Activated T-cell treated with anti-CD3 and anti-CD28 coated beads, Interleukin-2, amount 50 U/mL, for 4 hours (primary cell): ENCODE data around the gene PYURF. TPM values are rescaled to one million over a fixed set of nuclear protein-coding genes. Genes with fewer than 3 reads are reported as not detected.
A peak's percentile ranks its signal among the peaks of the same experiment; 100 is the strongest.
"Not testable (repeated sequence)": the region's sequence is repeated elsewhere in the genome, so short reads cannot be mapped to it uniquely, and the experiment has no call there.

ENCODE experiments used
- ATAC-seq, 2 donors: fragments of 200-7000 bp; cut with Tn5 transposase; one replicate each; pipeline ENCODE4 v1.10.0; 2021
- DNase-seq: peaks from one replicate; pipeline ENCODE4 v3.0.0-alpha.2; 2020
- H3K27me3 Mint-ChIP-seq: one replicate; pipeline ENCODE4 v1.8.0; 2021; ENCODE audit warnings: low read depth, mixed read lengths
- H3K36me3 Mint-ChIP-seq: one replicate; pipeline ENCODE4 v1.8.0; 2022; ENCODE audit warnings: mixed read lengths; ENCODE audit not compliant: insufficient read depth
- H3K4me1 Mint-ChIP-seq: one replicate; pipeline ENCODE4 v1.8.0; 2021; ENCODE audit warnings: low read depth, mixed read lengths
- H3K4me3 Mint-ChIP-seq: one replicate; pipeline ENCODE4 v1.8.0; 2021; ENCODE audit warnings: mild to moderate bottlenecking, moderate library complexity, mixed read lengths
- H3K9me3 Mint-ChIP-seq: one replicate; pipeline ENCODE4 v1.8.0; 2021; ENCODE audit warnings: mixed read lengths
- total RNA-seq, 3 donors: library from RNA; stranded (reverse); gene quantifications; one replicate each; pipeline ENCODE4 v1.2.1, GENCODE V29; 2021

The PYURF gene, protein sequence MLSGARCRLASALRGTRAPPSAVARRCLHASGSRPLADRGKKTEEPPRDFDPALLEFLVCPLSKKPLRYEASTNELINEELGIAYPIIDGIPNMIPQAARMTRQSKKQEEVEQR
- total RNA-seq = 10 to 100 TPM; 71.2 to 73.1 (median 72.9) TPM

DNA sequence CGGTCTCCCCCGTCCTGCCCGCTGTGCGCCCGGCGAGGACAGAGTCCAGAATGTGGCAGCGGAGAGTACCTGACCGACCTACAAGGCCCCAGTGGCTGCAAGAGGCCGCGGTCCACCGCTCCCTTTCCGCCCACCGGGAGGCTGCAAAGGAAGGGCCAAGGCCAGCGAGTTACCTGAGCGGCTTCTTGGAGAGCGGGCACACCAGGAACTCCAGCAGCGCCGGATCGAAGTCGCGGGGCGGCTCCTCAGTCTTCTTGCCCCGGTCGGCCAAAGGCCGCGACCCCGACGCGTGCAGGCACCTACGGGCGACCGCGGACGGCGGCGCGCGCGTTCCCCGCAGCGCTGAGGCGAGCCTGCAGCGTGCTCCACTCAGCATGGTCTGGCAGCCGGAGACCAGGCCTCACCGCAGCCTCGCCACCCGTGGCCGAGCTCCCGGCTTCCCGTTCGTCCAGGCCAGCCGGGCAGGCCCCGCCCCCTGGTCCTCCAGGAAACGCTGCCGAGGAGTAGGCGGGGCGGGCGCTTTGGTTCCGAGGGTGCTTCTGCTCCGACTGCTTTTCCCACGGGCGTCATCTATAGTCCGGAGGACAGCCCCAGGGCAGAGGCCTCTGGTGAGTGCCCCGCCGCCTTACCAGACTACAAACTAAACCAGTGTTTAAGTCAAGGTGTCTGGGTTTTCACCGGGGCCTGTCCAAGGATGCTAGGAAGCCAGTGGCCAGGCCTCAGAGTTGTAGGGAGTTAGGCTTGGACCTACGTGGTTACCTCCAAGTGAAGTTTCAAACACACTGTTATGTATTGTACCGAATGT is at the start of gene PYURF:
PYURF (minus strand) TSS at position 452 of the 805 bp plus-strand sequence; CDS start at position 376, 76 bp downstream.
- H3K4me1 Mint-ChIP-seq = peaks cover 28% of the 10 kb centered on the region
- no peaks in the 10 kb centered on the region for H3K27me3 Mint-ChIP-seq
- peak; percentile 78 to 82 for ATAC-seq
- H3K36me3 Mint-ChIP-seq = peaks cover 2% of the 10 kb centered on the region
- H3K4me3 Mint-ChIP-seq = peak within 1 kb of the TSS; percentile 96
- H3K9me3 Mint-ChIP-seq = no peaks in the 10 kb centered on the region
- peak; percentile 70 for DNase-seq

DNA sequence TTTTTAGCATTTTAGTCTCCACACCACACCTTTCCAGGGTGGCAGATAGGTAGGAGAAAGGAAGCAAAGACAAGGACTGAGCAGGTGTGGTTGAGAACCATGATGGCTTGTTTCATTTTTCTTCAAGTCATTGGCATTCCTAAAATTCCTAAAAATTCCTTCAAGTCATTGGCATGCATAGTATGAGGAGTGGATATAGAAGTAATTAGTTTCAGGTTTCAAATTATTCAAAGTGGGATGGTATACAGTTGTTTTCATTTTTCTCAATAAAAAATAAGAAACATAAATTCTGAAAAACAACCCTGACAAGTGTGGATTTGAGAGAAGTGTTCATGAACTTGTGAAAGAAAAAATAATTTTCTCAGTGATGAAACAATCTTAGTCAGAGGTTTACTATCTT is 46.4 kb upstream of the PYURF start:
- DNase-seq = no peak

DNA sequence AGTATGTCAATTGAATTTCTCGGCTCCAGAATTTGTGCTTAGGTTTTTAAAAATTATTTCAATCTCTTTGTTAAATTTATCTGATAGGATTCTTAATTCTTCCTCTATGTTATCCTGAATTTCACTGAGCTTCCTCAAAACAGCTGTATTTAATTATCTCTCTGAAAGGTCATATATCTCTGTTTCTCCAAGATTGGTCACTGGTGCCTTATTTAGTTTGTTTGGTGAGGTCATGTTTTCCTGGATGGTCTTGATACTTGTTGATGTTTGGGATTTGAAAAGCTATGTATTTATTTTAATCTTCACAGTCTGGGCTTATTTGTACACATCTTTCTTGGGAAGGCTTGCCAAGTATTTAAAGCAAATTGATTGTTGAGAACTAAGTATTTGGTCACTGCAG is 44.0 kb upstream of the PYURF start:
- H3K4me1 Mint-ChIP-seq = no peaks in the 10 kb centered on the region
- no peaks in the 10 kb centered on the region for H3K27me3 Mint-ChIP-seq
- DNase-seq (no peak), ATAC-seq (no peak)
- H3K4me3 Mint-ChIP-seq = no peak overlapping the region
- H3K9me3 Mint-ChIP-seq = no peaks in the 10 kb centered on the region
- H3K36me3 Mint-ChIP-seq = no peaks in the 10 kb centered on the region

More for the DNA sequence above, 46.4 kb upstream of the PYURF start:
- no peaks in the 10 kb centered on the region for H3K9me3 Mint-ChIP-seq
- ATAC-seq = no peak
- no peaks in the 10 kb centered on the region for H3K27me3 Mint-ChIP-seq
- H3K4me3 Mint-ChIP-seq = no peak overlapping the region
- H3K36me3 Mint-ChIP-seq = no peaks in the 10 kb centered on the region
- no peaks in the 10 kb centered on the region for H3K4me1 Mint-ChIP-seq

DNA sequence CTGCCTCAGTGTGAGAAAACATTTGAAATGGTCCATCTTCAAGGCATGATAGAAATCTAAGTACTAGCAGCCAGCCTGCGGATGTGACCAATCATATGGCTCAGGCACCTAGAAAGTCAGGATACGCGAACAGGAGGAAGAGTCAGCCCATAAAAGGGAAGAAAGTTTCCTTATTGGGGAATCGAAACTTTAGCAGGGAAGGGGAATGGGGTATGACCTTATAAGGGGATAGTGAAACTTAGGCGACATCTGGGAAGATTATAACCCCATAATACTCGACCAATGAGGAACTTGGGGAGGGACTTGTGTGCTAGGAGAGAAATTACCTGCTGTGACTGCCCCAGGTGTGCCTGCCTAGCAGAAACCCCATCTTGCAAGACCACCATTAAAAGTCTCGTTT is 26.2 kb upstream of the PYURF start:
- no peak overlapping the region for H3K4me3 Mint-ChIP-seq
- ATAC-seq (no peak), DNase-seq (no peak)
- no peaks in the 10 kb centered on the region for H3K4me1 Mint-ChIP-seq
- no peaks in the 10 kb centered on the region for H3K36me3 Mint-ChIP-seq
- H3K9me3 Mint-ChIP-seq = no peaks in the 10 kb centered on the region
- H3K27me3 Mint-ChIP-seq = no peaks in the 10 kb centered on the region

DNA sequence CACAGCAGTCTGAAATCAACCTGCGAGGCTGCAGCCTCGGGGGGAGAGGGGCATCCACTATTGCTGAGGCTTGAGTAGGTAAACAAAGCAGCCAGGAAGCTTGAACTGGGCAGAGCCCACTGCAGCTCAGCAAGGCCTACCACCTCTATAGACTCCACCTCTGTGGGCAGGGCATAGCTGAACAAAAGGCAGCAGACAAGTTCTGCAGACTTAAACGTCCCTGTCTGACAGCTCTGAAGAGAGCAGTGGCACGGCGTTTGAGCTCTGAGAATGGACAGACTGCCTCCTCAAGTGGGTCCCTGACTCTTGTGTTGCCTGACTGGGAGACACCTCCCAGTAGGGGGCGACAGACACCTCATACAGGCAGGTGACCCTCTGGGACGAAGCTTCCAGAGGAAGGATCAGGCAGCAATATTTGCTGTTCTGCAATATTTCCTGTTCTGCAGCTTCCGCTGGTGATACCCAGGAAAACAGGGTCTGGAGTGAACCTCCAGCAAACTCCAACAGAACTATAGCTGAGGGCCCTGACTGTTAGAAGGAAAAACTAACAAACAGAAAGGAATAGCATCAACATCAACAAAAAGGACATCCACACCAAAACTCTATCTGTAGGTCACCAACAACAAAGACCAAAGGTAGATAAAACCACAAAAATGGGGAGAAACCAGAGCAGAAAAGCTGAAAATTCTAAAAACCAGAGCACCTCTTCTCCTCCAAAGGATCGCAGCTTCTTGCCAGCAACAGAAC is 15.9 kb upstream of the PYURF start:
- not testable (repeated sequence) for H3K9me3 Mint-ChIP-seq, H3K36me3 Mint-ChIP-seq, H3K4me3 Mint-ChIP-seq, H3K27me3 Mint-ChIP-seq, H3K4me1 Mint-ChIP-seq
- DNase-seq (peak; percentile 73), ATAC-seq (peak in 1 of 2 donors; percentile 45)

DNA sequence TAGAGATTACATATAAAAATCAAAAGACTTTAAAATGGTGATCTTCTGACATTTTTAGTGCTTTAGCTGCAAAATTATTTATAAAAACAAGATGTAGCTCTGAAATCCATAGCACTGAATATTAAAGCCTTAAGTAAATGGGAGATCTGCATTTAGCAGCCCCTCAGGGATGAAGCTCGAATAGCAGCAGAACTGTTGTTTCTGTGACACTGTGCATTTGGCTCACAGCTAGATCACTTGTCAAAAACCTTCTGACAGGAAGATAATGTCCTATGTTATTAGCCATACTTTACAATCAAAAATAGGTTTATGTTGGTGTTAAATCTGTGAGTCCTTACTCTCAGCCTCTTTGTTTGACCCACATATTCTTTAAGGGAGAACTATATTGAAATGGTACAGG is 14.1 kb upstream of the PYURF start:
- DNase-seq (no peak), ATAC-seq (no peak)
- no peaks in the 10 kb centered on the region for H3K27me3 Mint-ChIP-seq
- no peaks in the 10 kb centered on the region for H3K36me3 Mint-ChIP-seq
- no peaks in the 10 kb centered on the region for H3K9me3 Mint-ChIP-seq
- H3K4me3 Mint-ChIP-seq = no peak overlapping the region
- H3K4me1 Mint-ChIP-seq = peaks cover 14% of the 10 kb centered on the region

DNA sequence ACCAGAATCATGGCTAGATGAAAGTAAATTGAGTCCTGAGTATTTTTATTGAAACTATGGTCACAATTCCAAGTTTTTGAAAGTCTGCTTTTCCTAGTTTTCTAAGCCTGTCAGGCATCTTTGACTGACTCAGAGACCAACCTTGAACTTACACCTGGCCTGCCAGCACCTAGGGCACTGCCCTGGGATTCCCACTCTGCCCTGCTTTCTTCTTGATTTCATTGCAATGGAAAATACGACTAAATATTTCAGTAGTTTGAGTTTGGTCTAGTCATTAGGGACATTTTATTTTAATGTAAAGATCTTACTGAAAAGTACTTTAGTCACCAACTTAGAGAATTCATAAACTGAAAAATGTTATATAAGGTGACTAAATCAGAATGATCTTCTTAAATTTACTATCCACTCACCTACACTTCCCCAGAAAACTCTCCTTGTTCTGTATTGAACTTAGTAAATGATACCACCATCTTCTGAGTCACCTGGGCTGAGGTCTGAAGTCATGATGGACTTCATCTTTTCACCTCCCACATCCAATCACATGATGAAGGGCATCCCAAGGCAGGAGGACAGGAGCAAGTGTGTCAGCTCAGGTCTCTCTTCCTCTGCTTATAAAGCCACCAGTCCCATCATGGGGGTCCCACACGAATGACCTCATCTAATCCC is 11.6 kb upstream of the PYURF start:
- no peaks in the 10 kb centered on the region for H3K36me3 Mint-ChIP-seq
- peaks cover 14% of the 10 kb centered on the region for H3K4me1 Mint-ChIP-seq
- no peaks in the 10 kb centered on the region for H3K27me3 Mint-ChIP-seq
- DNase-seq (no peak), ATAC-seq (peak; percentile 74 to 80)
- no peak overlapping the region for H3K4me3 Mint-ChIP-seq
- no peaks in the 10 kb centered on the region for H3K9me3 Mint-ChIP-seq

DNA sequence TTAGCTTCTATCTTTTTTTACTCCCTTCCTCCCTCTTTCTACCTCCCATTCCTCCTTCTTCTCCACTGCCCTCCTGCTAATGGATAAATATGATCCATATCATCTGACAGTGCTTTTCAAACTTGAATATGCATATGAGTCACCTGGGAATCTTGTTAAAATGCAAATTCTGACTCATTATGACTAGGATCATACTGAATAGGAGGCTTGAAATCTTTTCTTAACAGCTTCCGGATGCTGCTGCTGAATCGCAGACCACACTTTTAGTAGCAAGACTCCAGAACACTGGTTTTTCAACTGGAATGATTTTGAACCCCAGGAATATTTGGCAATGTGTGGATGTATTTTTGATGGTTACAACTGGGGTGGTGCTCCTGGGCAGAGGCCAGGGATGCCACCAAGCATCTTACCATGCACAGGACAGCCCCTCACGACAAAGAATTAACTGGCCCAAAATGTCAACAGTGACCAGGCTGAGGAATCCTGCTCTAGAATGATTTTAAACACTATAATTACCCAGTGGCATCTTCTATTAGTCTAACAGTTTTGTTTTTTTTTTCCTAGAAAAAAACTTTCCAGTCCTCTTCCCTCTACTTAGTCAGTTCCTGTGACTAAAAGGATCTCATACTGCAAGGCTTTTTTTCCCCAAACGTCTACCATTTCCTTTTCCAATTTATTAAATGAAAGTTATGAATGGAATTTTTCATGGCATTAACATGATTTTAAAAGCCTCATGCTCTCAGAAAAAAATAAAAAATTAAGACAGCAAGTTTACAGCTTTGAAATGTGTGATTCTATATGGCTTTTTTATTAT is 10.6 kb upstream of the PYURF start:
- Mint-ChIP-seq H3K4me1 (peaks cover 9% of the 10 kb centered on the region), H3K27me3 (no peaks in the 10 kb centered on the region), H3K9me3 (no peaks in the 10 kb centered on the region), H3K4me3 (no peak overlapping the region), H3K36me3 (no peaks in the 10 kb centered on the region)
- DNase-seq (no peak), ATAC-seq (no peak)

DNA sequence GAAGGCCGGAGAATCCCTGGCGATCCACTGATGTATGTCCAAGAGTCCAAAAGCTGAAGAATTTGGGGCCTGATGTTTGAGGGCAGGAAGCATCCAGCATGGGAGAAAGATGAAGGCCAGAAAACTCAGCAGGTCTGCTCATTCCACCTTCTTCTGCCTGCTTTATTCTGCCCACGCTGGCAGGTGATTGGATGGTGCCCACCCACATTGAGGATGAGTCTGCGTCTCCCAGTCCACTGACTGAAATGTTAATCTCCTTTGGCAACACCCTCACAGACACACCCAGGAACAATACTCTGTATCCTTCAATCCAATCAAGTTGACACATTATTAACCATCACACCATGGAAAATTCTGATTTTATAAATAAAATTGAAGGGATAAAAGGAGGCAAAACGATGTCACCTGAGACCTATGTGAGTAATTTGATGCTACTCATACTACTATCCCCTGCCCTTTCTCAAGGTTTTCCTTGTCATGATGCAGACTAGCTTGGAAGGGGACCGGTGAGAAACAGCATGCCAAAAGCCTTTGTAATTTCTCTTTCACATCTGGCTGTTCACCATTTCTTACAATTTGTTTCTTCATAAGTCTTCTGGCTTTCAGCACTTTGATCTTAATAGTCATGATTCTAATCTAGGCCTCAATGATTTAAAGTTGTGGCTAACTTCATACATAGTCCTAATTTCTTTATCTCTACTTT is 9.7 kb upstream of the PYURF start:
- Mint-ChIP-seq H3K27me3 (no peaks in the 10 kb centered on the region), H3K4me3 (no peak overlapping the region), H3K9me3 (no peaks in the 10 kb centered on the region), H3K4me1 (peaks cover 9% of the 10 kb centered on the region), H3K36me3 (no peaks in the 10 kb centered on the region)
- no peak for ATAC-seq
- no peak for DNase-seq

DNA sequence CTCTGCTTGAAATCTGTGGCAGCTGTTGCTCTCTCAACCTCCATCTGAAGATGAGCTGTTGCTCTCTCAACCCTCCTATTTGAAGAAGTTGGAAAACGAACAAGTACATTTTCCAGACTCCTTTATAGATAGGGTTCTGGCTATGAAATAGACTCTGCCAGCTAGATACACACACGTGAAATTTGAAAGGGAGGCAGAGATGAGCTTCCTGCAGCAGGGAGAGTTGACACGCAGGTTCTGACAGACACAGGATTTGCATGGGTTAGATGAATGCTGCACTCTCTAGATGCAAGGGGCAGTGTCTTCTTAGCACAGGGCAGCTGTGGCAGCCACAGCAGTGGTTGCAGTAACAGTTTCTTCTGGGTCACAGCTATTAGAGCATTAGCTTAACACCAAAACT is 8.0 kb upstream of the PYURF start:
- peaks cover 11% of the 10 kb centered on the region for H3K4me1 Mint-ChIP-seq
- H3K27me3 Mint-ChIP-seq = no peaks in the 10 kb centered on the region
- H3K4me3 Mint-ChIP-seq = no peak overlapping the region
- no peak for DNase-seq
- H3K36me3 Mint-ChIP-seq = no peaks in the 10 kb centered on the region
- ATAC-seq = no peak
- no peaks in the 10 kb centered on the region for H3K9me3 Mint-ChIP-seq

DNA sequence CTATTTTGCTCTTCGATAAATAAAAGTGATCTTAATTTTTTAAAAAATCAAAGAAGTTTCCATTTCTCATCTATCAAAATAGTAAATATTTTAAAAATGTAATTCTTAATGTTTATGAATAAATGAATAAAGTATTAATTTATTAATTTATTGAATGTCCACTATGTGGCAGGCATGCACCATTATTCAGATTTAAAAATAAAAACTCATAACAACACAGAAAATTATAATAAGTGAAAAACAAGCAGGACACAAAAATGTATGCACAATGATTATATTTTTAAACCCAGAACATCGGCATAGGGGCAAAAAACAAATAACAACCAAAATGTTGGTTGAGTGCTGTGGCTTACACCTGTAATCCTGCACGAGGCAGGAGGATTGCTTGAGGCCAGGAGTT is 5.3 kb upstream of the PYURF start:
- no peaks in the 10 kb centered on the region for H3K9me3 Mint-ChIP-seq
- H3K4me3 Mint-ChIP-seq = no peak overlapping the region
- ATAC-seq (no peak), DNase-seq (no peak)
- H3K27me3 Mint-ChIP-seq = no peaks in the 10 kb centered on the region
- peaks cover 13% of the 10 kb centered on the region for H3K4me1 Mint-ChIP-seq
- H3K36me3 Mint-ChIP-seq = no peaks in the 10 kb centered on the region

DNA sequence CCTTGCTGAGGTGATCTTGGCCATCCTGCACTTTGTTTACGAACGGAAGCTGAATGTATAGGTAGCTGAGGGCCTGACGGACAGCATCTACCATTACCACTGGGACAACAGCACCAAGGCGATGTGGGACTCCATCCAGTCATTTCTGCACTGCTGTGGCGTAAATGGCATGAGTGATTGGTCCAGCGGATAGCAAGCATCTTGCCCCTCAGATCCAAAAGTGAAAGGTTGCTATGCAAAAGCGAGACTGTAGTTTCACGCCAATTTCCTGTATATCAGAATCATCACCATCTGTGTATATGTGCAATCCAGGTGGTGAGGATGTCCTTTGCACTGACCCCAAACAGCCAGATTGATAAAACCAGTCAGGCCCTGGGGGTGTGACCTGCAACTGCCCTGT is 4.2 kb upstream of the PYURF start:
- Mint-ChIP-seq H3K4me1 (peaks cover 12% of the 10 kb centered on the region), H3K9me3 (no peaks in the 10 kb centered on the region), H3K36me3 (no peaks in the 10 kb centered on the region), H3K27me3 (no peaks in the 10 kb centered on the region), H3K4me3 (no peak overlapping the region)
- DNase-seq = no peak
- no peak for ATAC-seq

DNA sequence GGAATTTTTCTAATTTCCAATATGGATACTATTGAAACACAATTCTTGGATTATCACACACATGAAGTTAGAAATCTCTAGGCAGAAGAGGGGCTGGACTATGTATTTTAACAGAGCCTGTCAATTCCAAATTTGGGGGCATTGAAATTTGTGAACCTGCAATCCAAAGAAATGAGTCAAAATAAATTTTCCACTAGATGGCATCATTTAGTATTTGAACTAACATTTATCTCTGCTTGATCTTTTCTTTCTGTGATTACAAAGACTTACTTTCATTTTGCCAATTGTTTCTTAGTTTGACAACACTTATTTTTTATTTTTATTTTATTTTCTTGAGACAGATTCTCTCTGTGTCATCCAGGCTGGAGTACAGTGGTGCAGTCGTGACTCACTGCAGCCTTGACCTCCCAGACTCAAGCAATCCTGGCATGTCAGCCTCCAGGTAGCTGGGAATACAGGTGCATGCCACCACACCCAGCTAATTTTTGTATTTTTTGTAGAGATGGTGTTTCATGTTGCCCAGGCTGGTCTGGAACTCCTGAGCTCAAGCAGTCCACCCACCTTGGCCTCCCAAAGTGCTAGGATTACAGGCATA is 2.7 kb upstream of the PYURF start:
- no peak for ATAC-seq
- Mint-ChIP-seq H3K9me3 (no peaks in the 10 kb centered on the region), H3K4me3 (no peak overlapping the region), H3K27me3 (no peaks in the 10 kb centered on the region), H3K4me1 (peaks cover 24% of the 10 kb centered on the region), H3K36me3 (peaks cover 2% of the 10 kb centered on the region)
- no peak for DNase-seq
